NCI-H345 (cell line): ENCODE measurements around the gene C14orf180.

Experiments used
- DNase-seq: peaks from one replicate; lab custom pipeline; 2025; lab: John Stamatoyannopoulos, UW

C14orf180 gene

DNA sequence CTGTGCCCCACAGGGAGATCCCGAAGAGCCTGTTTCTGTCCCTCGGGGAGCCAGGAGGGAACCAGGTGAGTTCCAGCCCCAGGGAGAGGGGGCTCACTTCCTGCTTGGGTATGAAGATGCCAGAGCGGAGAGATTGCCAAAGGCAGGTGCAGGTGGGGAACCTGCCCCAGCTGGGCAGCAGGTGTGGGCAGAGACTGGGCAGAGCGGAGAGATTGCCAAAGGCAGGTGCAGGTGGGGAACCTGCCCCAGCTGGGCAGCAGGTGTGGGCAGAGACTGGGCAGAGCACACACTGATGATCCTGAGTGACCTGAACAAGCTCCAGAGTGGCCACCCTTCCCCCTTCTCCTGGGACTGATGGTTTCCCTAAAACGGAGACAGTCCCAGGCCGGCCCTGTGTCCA, 375 bp downstream of the C14orf180 start:
- peak; percentile 48 for DNase-seq

DNA sequence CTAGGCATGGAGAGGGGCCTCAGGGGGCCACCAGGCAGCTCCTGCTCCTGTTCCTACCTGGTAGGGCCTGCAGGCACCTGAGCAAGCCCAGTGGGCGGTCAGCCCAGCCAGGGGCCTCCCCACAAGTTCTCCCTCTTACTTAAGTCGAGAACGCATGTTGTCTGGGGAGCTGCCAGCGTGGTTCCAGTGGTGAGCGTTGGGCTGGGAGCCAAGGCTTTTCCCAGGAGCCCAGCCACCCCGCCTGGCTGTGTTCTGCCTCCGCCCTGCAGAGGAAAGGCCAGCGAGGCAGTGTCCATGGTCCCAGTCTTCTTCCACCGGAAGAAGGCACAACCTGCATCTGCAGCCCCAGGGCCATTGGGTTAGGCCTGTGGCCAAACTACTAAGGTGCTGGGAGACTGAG, 1.4 kb downstream of the C14orf180 start:
- peak; percentile 85 for DNase-seq

DNA sequence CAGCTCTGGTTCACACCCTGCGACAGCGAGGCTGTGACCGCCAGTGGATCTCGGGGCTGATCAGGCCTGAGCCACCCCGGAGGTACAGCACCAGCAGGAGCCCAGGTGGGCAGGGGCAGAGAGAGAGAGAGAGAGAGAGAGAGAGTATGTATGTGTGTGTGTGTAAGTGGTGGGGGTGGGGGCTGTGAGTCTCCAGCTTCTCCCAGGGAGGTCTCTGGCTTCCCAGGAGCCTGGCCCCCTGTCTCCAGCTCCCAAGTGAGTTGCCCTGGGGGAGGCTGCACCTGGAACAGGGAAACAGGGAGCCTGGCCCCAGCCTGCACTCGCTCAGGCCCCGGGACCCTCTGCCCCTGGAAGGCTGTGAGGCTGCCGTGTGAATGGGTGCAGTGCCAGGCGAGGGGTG, 2.0 kb downstream of the C14orf180 start:
- DNase-seq = no peak

DNA sequence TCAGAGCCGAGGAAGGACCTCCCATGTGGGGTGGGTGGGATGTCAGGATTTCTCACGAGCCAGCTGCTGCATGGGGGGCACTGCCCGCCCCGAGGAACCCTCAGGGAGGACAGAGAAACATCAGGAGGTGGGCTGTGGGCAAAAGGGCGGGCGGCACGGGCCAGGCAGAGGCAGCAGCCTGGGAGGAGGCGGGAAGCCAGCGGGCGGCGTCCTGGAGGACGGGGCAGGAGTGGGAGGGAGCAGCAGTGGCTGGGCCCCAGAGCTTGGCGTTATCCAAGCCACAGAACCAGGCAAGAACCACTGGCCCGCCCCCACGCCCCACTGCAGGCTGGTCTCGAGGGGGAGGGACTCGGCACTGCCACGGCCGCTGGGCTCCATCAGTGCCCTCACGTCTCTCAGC, 2.4 kb downstream of the C14orf180 start:
- no peak for DNase-seq

DNA sequence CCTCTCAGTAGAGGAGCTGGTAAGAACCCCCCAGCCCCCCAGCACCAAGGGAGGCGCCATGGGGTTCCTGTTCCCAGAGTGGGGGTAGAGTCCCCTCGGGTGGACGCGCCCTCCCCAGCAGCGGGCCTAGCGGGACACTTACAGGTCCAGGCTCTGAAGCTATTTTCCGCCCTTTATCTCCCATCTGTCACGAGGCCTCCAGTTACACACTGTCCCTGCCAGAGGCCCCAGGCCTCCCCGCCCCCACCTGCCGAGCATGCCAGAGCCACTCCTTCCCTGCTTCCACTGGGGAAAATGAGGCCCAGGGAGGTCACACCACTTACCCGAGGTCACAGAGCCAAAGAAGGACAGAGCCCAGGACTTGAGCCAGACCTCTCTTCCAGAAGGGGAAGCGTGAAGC, 3.1 kb downstream of the C14orf180 start:
- DNase-seq = no peak

DNA sequence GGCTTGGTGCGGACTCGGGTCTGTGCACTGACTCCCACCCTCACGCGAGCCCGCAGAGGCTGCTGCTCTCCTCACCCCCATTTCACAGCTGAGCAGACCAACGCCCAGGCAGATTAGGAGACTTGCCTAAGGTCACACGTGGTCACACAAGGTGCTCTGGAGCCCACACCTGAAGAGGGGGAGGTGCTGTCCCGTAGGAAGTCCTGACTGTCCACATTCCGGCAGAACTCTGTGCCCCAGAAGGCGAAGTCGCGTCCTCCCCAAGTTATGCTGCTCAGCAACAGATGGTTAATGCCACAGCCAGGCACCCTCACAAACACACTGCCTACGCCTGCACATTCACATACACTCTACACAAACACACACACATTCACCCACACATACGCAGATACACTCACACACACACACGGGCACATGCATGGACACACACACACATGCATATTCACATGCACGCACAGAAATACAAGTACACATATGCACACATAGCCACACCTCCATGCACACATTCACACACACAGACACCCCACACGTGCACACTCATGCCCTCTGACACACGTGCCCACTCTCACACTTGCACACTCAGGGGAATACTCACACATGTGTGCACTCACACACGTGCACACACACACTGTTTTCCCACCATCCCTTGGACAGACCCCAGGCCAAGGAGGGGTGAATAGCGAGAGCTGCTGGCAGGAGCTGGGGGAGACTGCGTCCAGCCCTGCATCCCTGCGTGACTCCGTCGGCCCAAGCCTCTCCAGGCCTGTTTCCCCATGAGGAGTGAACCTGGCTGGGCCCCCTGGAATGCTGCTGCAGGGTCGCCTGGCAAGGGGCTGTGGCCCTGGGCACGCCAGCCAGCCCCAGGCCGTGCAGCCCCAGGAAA, 4.1 kb downstream of the C14orf180 start:
- no peak for DNase-seq

DNA sequence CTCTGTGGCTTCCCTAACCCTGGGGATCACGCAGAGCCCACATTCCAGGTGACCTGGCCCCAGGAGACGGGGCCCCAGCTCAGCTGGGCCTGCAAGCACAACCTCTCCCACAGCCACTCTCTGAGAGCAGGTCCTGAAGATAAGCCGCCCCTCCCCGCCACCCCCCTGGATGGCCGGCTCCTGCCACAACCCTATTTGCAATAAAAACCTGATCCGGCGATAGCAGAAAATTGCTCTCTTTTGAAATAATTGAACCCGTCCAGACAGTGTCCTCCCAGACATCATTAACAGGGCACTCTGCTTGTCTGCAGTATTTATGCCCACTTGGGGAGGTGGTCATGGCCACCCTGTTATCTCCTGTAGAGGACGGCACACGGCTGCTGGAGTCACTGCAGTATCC, 5.0 kb downstream of the C14orf180 start:
- no peak for DNase-seq

DNA sequence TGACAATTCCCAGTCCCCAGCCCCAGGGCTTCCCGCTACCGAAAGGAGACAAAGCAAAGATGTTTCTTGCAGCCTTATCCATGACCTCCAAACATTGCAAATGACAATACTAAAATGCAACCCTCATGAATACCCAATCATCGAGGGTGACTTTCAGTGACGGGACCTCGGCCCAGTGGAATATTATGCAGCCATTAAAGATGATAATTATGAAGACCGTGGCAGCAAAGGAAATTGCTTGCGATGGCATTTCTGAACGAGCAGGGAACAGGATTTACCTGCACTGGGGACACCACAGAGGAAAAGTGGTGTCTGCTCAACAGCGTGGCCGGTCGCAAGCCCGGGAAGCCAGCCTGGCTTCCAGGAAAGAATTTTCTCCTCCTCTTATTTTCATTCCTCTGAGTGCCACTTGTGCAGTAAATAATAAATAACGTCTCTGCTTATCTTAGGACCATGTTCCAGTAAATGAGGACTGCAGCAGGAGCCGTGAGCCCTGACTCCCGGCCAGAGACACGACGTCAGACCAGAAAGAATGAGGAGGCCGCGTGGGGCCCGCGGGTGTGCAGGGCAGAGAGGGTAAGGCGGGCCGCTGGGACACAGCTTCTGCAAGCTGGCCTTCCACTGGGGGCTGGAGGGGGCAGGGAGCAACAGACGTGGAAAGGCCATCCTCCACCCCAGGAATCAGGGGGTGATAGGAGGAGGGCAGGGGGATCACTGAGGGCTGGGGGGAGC, 6.6 kb downstream of the C14orf180 start:
- DNase-seq = no peak

DNA sequence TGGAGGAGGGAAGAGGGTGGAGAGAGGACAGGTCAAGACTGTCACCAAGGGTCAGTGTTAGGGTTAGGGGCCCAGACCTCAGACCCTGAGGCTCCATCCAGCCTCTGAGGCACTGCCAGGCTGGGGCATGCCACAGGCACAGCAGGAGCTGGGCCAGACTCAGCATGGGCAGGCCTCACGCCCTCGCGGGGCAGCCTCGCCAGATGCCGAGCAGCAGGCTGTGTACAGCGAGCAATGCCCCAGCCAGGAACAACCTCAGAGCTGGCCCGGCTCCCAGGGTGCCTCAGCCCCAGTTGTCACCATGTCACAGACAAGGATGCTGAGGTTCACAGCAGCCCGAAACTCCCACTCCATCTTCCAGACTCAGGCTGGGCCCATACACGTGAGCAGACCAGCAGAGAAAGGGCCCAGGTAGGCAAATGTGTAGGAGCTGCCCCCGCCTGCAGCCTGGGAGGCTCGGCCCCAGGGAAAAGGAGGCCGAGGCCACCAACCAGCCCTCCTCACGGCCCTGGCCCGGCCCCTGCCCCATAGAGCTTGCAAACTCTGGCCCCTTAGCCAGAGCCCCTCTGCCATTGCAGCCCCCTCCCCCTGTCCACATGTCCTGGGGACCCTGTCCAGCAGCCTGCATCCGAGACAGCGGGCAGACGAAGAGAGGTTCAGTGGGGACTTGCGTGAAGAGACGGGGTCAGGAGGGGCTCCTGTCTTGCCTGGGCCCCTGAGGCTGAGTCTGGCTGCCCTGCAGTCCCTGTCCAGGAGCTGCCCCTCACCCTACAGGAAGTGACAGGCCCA, 7.5 kb downstream of the C14orf180 start:
- no peak for DNase-seq

DNA sequence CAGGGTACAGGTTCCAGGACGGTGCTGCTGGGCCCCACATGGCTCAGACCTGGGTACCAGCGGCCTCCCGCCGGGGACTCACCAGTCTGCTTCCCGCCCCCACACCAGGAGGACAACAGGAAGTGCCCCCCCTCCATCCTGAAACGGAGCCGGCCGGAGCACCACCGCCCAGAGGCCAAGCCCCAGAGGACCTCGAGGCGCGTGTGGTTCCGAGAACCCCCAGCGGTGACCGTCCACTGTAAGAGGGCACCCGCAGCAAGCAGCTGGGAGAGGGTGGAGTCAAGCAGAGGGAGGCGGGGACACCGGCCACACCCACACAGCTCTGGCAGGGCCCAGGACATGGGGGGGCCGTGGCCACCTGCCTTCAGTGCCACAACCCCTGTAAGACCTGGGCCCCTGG, 8.1 kb downstream of the C14orf180 start:
- no peak for DNase-seq

DNA sequence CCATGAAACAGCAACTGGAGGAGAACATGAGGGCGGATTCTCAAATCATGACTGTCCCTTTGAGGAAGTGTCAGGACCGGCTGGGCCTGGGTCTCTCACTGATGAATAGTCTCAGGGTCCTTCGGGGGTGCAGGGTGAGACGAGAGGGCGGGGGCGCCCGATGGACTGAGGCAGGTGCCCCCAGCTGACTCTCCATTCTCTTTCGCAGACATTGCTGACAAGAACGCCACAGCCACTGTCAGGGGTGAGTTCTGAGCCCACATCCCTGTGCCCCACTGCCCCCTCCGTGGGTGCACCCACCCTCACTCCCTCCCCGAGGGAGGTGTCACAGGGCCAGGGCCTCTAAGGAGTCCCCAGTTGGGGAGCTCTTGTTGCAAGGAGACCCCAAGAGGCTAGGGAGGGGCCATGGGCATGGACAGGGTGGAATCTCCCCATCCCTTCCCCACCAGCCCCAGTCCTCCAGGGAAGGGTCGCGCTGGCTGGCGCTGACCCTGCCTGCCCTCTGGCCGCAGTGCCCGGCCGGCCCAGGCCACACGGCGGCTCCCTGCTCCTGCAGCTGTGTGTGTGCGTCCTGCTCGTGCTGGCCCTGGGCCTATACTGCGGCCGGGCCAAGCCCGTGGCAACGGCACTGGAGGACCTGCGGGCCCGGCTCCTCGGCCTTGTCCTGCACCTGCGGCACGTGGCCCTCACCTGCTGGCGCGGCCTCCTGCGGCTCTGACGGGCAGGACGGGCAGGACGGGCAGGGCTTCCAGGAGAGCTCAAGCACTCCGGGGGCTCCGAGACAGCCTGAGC, 8.7 kb downstream of the C14orf180 start:
- DNase-seq = peak; percentile 14

DNA sequence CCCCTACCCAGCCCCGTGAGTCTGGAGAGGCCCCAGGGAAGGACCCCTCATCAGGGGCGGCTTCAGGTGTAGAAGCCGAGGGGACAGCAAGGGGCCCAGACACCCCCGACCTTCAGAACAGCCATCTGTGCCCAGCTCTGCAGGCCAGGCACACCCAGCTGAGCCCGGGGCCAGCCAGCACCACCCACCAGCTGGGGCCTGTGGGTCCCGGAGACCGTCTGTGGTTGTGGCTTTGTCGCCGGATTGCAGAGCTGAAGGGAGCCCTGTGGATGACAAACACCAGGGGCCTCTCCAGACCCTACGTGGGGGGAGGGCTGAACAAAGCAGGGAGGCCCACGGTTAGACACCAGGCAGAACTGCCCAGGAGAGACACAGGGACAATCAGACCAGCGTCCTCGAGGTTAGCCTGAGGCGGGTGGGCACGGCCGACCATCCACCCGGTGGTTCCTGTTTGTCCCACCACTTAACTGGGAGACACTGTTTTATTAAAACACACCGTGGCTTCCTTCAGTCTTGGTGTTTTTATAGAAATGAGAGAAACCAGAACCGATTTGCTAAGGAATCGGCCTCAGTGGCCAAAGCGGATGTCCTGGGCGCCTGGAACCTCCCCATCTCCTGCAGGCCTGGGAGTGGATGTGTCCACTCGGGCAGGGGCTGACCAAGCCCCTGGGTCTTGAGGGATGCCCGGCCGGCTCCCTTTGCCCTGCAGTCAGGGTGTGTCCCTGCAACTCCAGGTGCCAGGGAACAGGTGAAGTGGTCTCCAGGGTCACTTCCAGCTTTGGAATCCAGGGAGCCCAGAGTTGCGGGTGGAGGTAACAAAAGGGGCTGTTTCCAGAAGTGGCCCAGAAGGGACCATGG, 10.0 kb downstream of the C14orf180 start:
- DNase-seq = no peak

DNA sequence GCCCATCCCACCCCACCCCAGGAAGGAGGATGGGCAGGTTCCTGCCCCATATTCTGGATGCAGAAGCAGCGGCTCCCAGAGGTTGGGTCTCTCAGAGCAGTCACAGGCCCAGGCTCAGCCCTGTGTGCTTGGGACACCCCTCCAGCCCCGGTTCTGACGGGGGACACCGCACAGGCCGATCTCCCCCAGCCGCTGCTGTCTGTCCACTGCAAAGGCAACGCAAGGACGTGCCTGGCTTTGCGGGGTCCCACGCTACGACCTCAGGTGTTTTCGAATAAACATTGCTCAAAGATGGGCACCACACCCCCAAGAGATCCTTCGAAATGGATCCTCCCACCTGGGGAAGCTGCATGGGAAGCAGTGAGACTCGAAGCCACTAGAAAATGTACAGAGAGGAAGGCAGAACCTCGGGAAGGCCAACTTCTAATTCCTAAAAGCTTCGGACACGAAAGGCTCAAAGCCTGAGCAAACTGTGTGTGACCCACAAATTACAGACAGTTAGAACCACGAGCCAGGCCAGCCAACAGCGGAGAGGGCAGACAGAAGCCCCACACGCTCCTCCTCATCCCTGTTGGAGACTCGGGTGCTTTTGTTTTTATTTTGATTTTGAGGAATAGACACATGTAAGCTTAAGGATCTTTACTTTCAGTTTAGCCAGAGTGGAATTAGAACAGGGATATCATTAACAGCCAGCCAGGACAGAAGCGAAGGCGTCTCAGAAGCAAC, 10.8 kb downstream of the C14orf180 start:
- DNase-seq = no peak

DNA sequence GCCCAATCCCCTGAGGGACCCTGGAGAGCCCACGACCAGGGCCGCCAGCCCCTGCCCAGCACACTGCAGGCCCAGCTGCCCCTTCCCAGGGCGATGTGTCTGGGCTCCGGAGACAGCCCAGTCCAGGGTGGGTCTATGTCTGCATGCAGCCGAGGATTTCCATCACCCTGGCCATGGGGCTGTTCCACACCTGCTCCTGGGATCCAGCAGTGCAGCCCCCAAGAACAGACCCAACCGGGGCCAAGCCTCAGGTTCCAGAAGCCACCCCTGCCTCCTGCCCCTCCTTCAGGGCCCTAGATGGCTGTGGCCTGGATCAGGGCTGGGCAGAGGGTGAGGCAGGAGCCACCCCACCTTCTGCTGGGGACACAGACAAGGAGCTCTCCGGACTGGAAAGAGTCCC, 11.5 kb downstream of the C14orf180 start:
- DNase-seq = no peak

DNA sequence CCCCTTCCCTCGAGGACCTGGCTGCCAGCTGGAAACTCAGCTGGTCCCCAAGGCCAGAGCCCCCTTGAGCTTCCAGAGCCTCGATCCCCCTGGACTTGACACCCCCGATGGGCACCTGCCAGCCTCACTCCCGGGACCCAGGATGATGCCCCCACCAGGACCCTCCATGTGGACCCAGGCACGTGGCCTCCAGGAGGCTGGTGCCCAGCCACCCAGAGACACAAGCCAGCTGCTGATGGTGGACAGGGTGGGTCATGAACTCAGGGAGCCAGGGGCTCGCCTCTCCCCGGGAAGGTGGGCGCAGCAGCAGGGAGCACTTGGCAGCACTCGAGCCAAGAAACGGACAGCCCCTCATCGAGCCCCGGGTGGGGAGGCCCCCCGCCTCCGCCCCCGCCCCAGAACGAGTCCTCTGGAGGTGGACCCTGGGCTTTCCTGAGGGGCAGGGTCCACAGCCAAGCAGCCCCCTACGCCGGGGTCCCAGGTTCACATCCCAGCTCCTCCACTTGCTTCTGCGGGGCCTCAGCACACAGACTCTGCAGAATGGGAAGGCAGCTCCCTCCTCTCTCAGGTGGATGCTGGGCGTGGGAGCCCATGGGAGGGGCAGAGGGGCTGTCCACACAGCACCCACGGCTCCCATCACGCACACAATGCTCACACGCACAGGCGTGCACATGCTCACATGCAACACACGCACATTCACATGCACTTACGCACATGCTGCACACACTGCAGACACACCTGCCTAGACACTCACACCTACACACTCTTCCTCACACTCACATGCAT, 12.1 kb downstream of the C14orf180 start:
- no peak for DNase-seq

DNA sequence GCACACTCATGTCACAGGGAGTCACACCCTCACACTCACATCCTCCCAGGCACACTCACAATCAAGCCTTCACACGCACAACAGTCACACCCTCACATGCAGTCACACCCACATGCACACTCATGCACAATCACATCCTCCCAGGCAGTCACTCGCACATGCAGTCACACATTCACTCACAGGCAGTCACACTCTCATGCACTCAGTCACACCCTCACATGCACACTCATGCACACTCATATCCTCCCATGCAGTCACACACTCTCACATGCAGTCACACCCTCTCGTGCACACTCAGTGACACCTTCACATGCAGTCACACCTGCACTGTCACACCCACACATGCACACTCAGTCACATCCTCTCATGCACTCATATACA, 12.7 kb downstream of the C14orf180 start:
- no peak for DNase-seq

DNA sequence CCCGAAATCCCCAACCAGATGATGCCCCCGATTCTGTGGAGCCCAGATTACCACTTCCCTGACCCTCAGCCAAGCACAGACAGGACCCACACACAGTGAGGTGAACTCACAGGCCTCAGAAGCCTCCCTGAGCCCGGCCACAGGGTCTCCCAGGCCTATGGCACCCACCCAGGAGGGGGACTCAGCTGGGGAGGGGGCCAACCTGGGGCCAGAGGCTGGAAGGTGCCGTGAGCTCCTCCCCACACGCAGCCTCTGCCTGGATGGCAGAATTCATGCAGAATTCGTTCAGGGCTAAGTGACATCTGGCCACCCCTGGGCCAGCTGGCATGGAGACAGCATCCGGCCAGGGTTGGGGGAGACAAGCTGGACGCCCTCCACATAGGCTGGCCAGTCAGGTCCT, 13.2 kb downstream of the C14orf180 start:
- no peak for DNase-seq

DNA sequence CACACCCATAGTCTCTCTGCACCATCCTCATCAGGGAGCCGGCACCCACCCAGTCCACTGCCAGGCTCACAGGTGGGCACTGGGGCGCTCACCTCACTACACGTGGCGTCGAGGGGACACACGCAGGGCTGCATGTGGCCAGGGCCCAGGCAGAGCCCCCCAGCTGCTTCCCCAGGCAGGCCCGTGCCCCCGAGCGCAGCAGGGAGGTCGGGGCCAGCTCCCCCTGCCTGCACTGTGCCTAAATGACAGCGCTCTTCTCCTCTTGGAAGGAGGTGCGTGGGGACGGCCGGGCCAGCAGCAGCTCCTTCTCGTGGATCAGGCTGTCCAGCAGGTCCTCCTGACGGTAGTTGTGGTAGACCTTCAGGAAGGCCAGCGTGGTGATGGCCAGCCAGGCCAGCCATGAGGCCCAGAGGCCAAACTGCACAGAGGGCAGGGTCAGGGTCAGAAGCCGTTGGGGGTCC, 13.7 kb downstream of the C14orf180 start:
- DNase-seq = no peak

DNA sequence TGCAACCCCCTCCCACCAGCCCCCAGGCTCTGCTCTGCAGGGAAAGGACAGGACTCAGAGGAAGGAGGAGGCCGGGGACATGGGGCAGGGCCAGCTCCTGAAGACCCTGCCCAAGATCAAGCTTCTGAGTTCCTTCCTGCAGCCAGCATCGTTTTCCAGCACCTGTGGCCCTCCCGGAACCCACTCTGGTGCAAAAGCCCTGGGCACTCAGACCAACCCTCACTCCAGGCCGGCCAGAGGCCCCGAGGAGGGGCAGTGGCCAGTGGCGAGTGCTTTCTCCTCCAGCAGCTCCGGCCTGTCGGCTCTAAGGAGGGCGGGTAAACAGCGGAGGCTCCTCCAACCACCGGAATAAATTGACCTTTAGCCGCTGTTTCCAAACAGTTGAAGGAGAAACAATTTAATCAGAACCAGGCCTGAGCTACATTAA, 14.2 kb downstream of the C14orf180 start:
- no peak for DNase-seq
